Measurements from ENCODE around the gene ARFIP1. TPM values are rescaled to one million over a fixed set of nuclear protein-coding genes. Genes with fewer than 3 reads are reported as not detected.

The ARFIP1 gene
- polyA plus RNA-seq, 3 donors = 11.7 to 28.4 (median 27.2) TPM

- no peak overlapping the region for H2AFZ ChIP-seq (ENCODE audit: insufficient read depth, low read depth, low read length, poor library complexity, severe bottlenecking)
- TF ChIP-seq CTCF (IDR thresholded peaks at IDR 0.05) = no peak
- Mint-ChIP-seq H3K27me3 (ENCODE audit: low read depth in 3 of 3) (peaks cover 0 to 1% (median 0%) of the 10 kb centered on the region in 3 donors), H3K27ac (no peak overlapping the region), H3K9me3 (peaks cover 14 to 26% (median 24%) of the 10 kb centered on the region in 7 donors), H3K36me3 (peaks cover 16 to 25% of the 10 kb centered on the region in 2 donors), H3K4me1 (no peaks in the 10 kb centered on the region), H3K4me3 (no peak overlapping the region)
- no peaks in the 10 kb centered on the region for H3K4me1 ChIP-seq (ENCODE audit: control insufficient read depth in 1 of 2, insufficient read depth in 2 of 2, low read length in 2 of 2)
- H4K20me1 ChIP-seq (ENCODE audit: insufficient read depth, low read length) = peaks cover 16% of the 10 kb centered on the region
- H3K27me3 ChIP-seq (ENCODE audit: control insufficient read depth in 2 of 2, insufficient read depth in 2 of 2, low read length in 2 of 2) = no peaks in the 10 kb centered on the region
- WGBS (ENCODE audit: insufficient coverage) = 100% methylated on average over 1 of the region's 4 CpGs
- intact Hi-C loops (cut with micrococcal nuclease) = no loop called here
- no peak overlapping the region for H3K9ac ChIP-seq (ENCODE audit: insufficient read depth, low read length, poor library complexity, severe bottlenecking)
- DNase-seq = no peak
- no peak overlapping the region for H3K4me2 ChIP-seq (replicated peaks; ENCODE audit: extremely low read depth, low read length, poor library complexity, severe bottlenecking)
- no peak overlapping the region for H3K4me3 ChIP-seq (replicated peaks in 1 of 3; ENCODE audit: low read depth in 2 of 3, low read length in 3 of 3)
- no peak overlapping the region for H3K27ac ChIP-seq (ENCODE audit: low read depth in 1 of 2, low read length in 2 of 2)
- peaks cover 0 to 9% of the 10 kb centered on the region in 2 donors for H3K36me3 ChIP-seq (replicated peaks in 1 of 2; ENCODE audit: control insufficient read depth in 1 of 2, insufficient read depth in 2 of 2, low read length in 2 of 2)
- peaks cover 5% of the 10 kb centered on the region for H3K79me2 ChIP-seq (ENCODE audit: insufficient read depth, low read length)
- peaks cover 17 to 26% of the 10 kb centered on the region in 2 donors for H3K9me3 ChIP-seq (replicated peaks in 1 of 2; ENCODE audit: control insufficient read depth in 1 of 2, insufficient read depth in 1 of 2, low read length in 2 of 2)
Observed at GRCh38 chr4:152856960-152857359, 77.2 kb downstream of the ARFIP1 start.

GRCh38 chr4:152858934-152859333 is 79.2 kb downstream of the ARFIP1 start:
- intact Hi-C loops (cut with micrococcal nuclease) = no loop called here
- Histone ChIP-seq H3K79me2 (ENCODE audit: insufficient read depth, low read length) (peaks cover 5% of the 10 kb centered on the region), H3K9ac (ENCODE audit: insufficient read depth, low read length, poor library complexity, severe bottlenecking) (no peak overlapping the region), H3K36me3 (replicated peaks in 1 of 2; ENCODE audit: control insufficient read depth in 1 of 2, insufficient read depth in 2 of 2, low read length in 2 of 2) (peaks cover 0 to 6% of the 10 kb centered on the region in 2 donors), H3K9me3 (replicated peaks in 1 of 2; ENCODE audit: control insufficient read depth in 1 of 2, insufficient read depth in 1 of 2, low read length in 2 of 2) (peaks cover 9 to 10% of the 10 kb centered on the region in 2 donors), H3K27ac (ENCODE audit: low read depth in 1 of 2, low read length in 2 of 2) (no peak overlapping the region), H2AFZ (ENCODE audit: insufficient read depth, low read depth, low read length, poor library complexity, severe bottlenecking) (no peak overlapping the region), H3K4me2 (replicated peaks; ENCODE audit: extremely low read depth, low read length, poor library complexity, severe bottlenecking) (no peak overlapping the region), H3K4me1 (ENCODE audit: control insufficient read depth in 1 of 2, insufficient read depth in 2 of 2, low read length in 2 of 2) (no peaks in the 10 kb centered on the region), H4K20me1 (ENCODE audit: insufficient read depth, low read length) (peaks cover 16% of the 10 kb centered on the region), H3K4me3 (replicated peaks in 1 of 3; ENCODE audit: low read depth in 2 of 3, low read length in 3 of 3) (no peak overlapping the region), H3K27me3 (ENCODE audit: control insufficient read depth in 2 of 2, insufficient read depth in 2 of 2, low read length in 2 of 2) (no peaks in the 10 kb centered on the region)
- no peak for DNase-seq
- Mint-ChIP-seq H3K9me3 (peaks cover 4 to 8% (median 6%) of the 10 kb centered on the region in 7 donors), H3K4me3 (no peak overlapping the region), H3K27ac (no peak overlapping the region), H3K4me1 (no peaks in the 10 kb centered on the region), H3K27me3 (ENCODE audit: low read depth in 3 of 3) (peaks cover 0 to 1% (median 0%) of the 10 kb centered on the region in 3 donors), H3K36me3 (peaks cover 14 to 16% of the 10 kb centered on the region in 2 donors)
- TF ChIP-seq CTCF (IDR thresholded peaks at IDR 0.05) = no peak
- WGBS (ENCODE audit: insufficient coverage) = no CpG with 5 or more reads among the region's 6 CpGs
